Naive thymus-derived CD4-positive, alpha-beta T cell (primary cell): ENCODE results near the gene LRP5. TPM values are rescaled to one million over a fixed set of nuclear protein-coding genes. Genes with fewer than 3 reads are reported as not detected.
A peak's percentile ranks its signal among the peaks of the same experiment; 100 is the strongest.

Source experiments
- ATAC-seq: fragments of 150-1000 bp; cut with Tn5 transposase; 2 replicates; pipeline ENCODE4 v1.10.0; 2021; ENCODE audit warnings: mild to moderate bottlenecking, moderate library complexity
- CTCF ChIA-PET: fragments of 350-600 bp; sonication (Branson Sonifier 250); formaldehyde crosslinking; loops from one replicate; lab custom pipeline; 2021; ENCODE audit warnings: antibody characterized with exemption; lab: Charles Lee
- POLR2A ChIA-PET: fragments of 350-600 bp; sonication (Branson Sonifier 250); formaldehyde crosslinking; loops from one replicate; lab custom pipeline; 2021; ENCODE audit warnings: antibody characterized with exemption, inconsistent platforms; lab: Charles Lee
- DNase-seq, 9 donors: peaks; one replicate each; pipeline versions ENCODE4 v3.0.0 to v3.0.0-alpha.2; 2020 to 2022; ENCODE audit warnings: mixed read lengths in 1 of 9
- H3K27ac ChIP-seq: one replicate; pipeline ENCODE4 v1.7.0; 2013; ENCODE audit warnings: mild to moderate bottlenecking, low read depth, low read length, moderate library complexity
- H3K27me3 ChIP-seq, 2 donors: one replicate each; pipeline ENCODE4 v1.7.0; 2013; ENCODE audit warnings: low read length in 2 of 2, mild to moderate bottlenecking in 2 of 2, moderate library complexity in 2 of 2; ENCODE audit not compliant: control insufficient read depth in 2 of 2, insufficient read depth in 2 of 2
- H3K36me3 ChIP-seq, 3 experiments: 1 replicate in 2 of 3; 2 replicates in 1 of 3; pipeline ENCODE4 v1.7.0; 2013; ENCODE audit warnings: low read length in 3 of 3, mild to moderate bottlenecking in 3 of 3, moderate library complexity in 1 of 3; ENCODE audit not compliant: insufficient read depth in 3 of 3, control insufficient read depth in 2 of 3
- H3K4me1 ChIP-seq, 2 donors: one replicate each; pipeline ENCODE4 v1.7.0; 2013; ENCODE audit warnings: low read length in 2 of 2, mild to moderate bottlenecking in 2 of 2, moderate library complexity in 1 of 2; ENCODE audit not compliant: control insufficient read depth in 2 of 2, insufficient read depth in 2 of 2
- H3K4me3 ChIP-seq: 2 replicates; pipeline ENCODE4 v1.7.0; 2013; ENCODE audit warnings: mild to moderate bottlenecking, low read length
- H3K9me3 ChIP-seq, 3 experiments: 1 replicate in 2 of 3; 2 replicates in 1 of 3; pipeline ENCODE4 v1.7.0; 2013; ENCODE audit warnings: low read length in 3 of 3; ENCODE audit not compliant: control insufficient read depth in 2 of 3
- H3K27ac Mint-ChIP-seq, 9 donors: one replicate each; pipeline ENCODE4 v1.8.0; 2020 to 2022; ENCODE audit warnings: mixed read lengths in 9 of 9, mild to moderate bottlenecking in 8 of 9, moderate library complexity in 5 of 9, inconsistent platforms in 2 of 9
- H3K27me3 Mint-ChIP-seq, 5 donors: one replicate each; pipeline ENCODE4 v1.8.0; 2021 to 2022; ENCODE audit warnings: mixed read lengths in 5 of 5, mild to moderate bottlenecking in 1 of 5
- H3K36me3 Mint-ChIP-seq, 5 donors: one replicate each; pipeline ENCODE4 v1.8.0; 2020 to 2022; ENCODE audit warnings: mixed read lengths in 5 of 5, mild to moderate bottlenecking in 3 of 5, inconsistent platforms in 1 of 5
- H3K4me1 Mint-ChIP-seq, 7 donors: one replicate each; pipeline ENCODE4 v1.8.0; 2020 to 2022; ENCODE audit warnings: mixed read lengths in 7 of 7, mild to moderate bottlenecking in 3 of 7, inconsistent platforms in 1 of 7
- H3K4me3 Mint-ChIP-seq, 10 donors: one replicate each; pipeline ENCODE4 v1.8.0; 2020 to 2022; ENCODE audit warnings: mild to moderate bottlenecking in 10 of 10, mixed read lengths in 10 of 10, moderate library complexity in 6 of 10, inconsistent platforms in 2 of 10
- H3K9me3 Mint-ChIP-seq, 11 donors: one replicate each; pipeline ENCODE4 v1.8.0; 2020 to 2022; ENCODE audit warnings: mixed read lengths in 11 of 11, mild to moderate bottlenecking in 4 of 11, inconsistent platforms in 1 of 11, moderate library complexity in 1 of 11
- intact Hi-C, 2 donors: fragments of 100-400 bp; cut with micrococcal nuclease; formaldehyde crosslinking; loops; one replicate each; pipeline ENCODE4 v1.15.1; 2023
- polyA plus RNA-seq, 2 donors: library from polyadenylated mRNA; unstranded; fragments of 300-500 nt; fragmentation: Illumina TruSeq; gene quantifications; one replicate each; pipeline ENCODE4 v1.2.3, GENCODE V29; 2021
- total RNA-seq, 6 experiments: library from RNA in 5 of 6; stranded (reverse) in 5 of 6; gene quantifications; 1 replicate in 5 of 6; 2 replicates in 1 of 6; pipeline ENCODE4 v1.2.3 and lab custom pipeline; 2021 to 2026

Gene LRP5
- total and polyA plus RNA-seq, 7 experiments from 2014 or later, result 0.35 to 29.9 (median 2.2) TPM

- H3K36me3 Mint-ChIP-seq, result peaks cover 0 to 4% (median 0%) of the 10 kb centered on the region in 5 donors
- intact Hi-C loops, result no loop called here
- CTCF ChIA-PET, result no interaction called here
- H3K27ac ChIP-seq, result no peak overlapping the region
- ATAC-seq (no peak), DNase-seq (no peak)
- no peaks in the 10 kb centered on the region for H3K9me3 ChIP-seq
- no peaks in the 10 kb centered on the region for H3K4me1 ChIP-seq
- no peak overlapping the region for H3K4me3 Mint-ChIP-seq
- no peaks in the 10 kb centered on the region for H3K27me3 ChIP-seq
- POLR2A ChIA-PET, result no interaction called here
- no peak overlapping the region for H3K4me3 ChIP-seq
- H3K4me1 Mint-ChIP-seq, result peaks cover 0 to 15% (median 0%) of the 10 kb centered on the region in 7 donors
- H3K27me3 Mint-ChIP-seq, result peaks cover 0 to 4% (median 0%) of the 10 kb centered on the region in 5 donors
- no peaks in the 10 kb centered on the region for H3K9me3 Mint-ChIP-seq
- no peaks in the 10 kb centered on the region for H3K36me3 ChIP-seq
- peak overlapping the region in 1 of 9 donors; percentile 12 for H3K27ac Mint-ChIP-seq
These were observed 60.2 kb downstream of the LRP5 start for GRCh38 chr11:68372625-68373024.

- CTCF ChIA-PET, result no interaction called here
- Histone ChIP-seq H3K4me1 (no peaks in the 10 kb centered on the region), H3K27ac (no peak overlapping the region), H3K4me3 (no peak overlapping the region), H3K9me3 (no peaks in the 10 kb centered on the region), H3K27me3 (no peaks in the 10 kb centered on the region), H3K36me3 (no peaks in the 10 kb centered on the region)
- intact Hi-C loops, result no loop called here
- no peaks in the 10 kb centered on the region for H3K9me3 Mint-ChIP-seq
- peaks cover 0 to 15% (median 0%) of the 10 kb centered on the region in 7 donors for H3K4me1 Mint-ChIP-seq
- ATAC-seq (no peak), DNase-seq (no peak)
- H3K4me3 Mint-ChIP-seq, result no peak overlapping the region
- H3K36me3 Mint-ChIP-seq, result peaks cover 0 to 4% (median 0%) of the 10 kb centered on the region in 5 donors
- H3K27ac Mint-ChIP-seq, result no peak overlapping the region
- peaks cover 0 to 4% (median 0%) of the 10 kb centered on the region in 5 donors for H3K27me3 Mint-ChIP-seq
- POLR2A ChIA-PET, result no interaction called here
These were observed 60.9 kb downstream of the LRP5 start for GRCh38 chr11:68373189-68373814.

GRCh38 chr11:68373815-68374501, 61.6 kb downstream of the LRP5 start:
- no peak overlapping the region for H3K27ac ChIP-seq
- H3K27me3 Mint-ChIP-seq, result peaks cover 0 to 4% (median 0%) of the 10 kb centered on the region in 5 donors
- DNase-seq, result no peak
- POLR2A ChIA-PET, result interaction anchor here (1.0 kb wide), 1 partner anchor 43 kb away, joined by 3 read pairs; no protein-coding TSS in a partner anchor
- H3K36me3 ChIP-seq, result no peaks in the 10 kb centered on the region
- H3K4me3 ChIP-seq, result no peak overlapping the region
- peaks cover 0 to 4% (median 0%) of the 10 kb centered on the region in 5 donors for H3K36me3 Mint-ChIP-seq
- H3K4me3 Mint-ChIP-seq, result no peak overlapping the region
- CTCF ChIA-PET, result interaction anchor here (1.0 to 1.2 kb wide), 2 partner anchors 9 to 32 kb away, joined by 3 read pairs; no protein-coding TSS in a partner anchor
- no peaks in the 10 kb centered on the region for H3K9me3 Mint-ChIP-seq
- intact Hi-C loops, result no loop called here
- H3K27ac Mint-ChIP-seq, result peak overlapping the region in 1 of 9 donors; percentile 10
- ATAC-seq, result no peak
- H3K4me1 ChIP-seq, result no peaks in the 10 kb centered on the region
- no peaks in the 10 kb centered on the region for H3K9me3 ChIP-seq
- no peaks in the 10 kb centered on the region for H3K27me3 ChIP-seq
- peaks cover 0 to 12% (median 0%) of the 10 kb centered on the region in 7 donors for H3K4me1 Mint-ChIP-seq

- no peak overlapping the region for H3K4me3 ChIP-seq
- H3K9me3 ChIP-seq, result no peaks in the 10 kb centered on the region
- H3K27me3 Mint-ChIP-seq, result peaks cover 0 to 4% (median 0%) of the 10 kb centered on the region in 5 donors
- H3K36me3 Mint-ChIP-seq, result peaks cover 0 to 4% (median 0%) of the 10 kb centered on the region in 5 donors
- ATAC-seq (no peak), DNase-seq (no peak)
- H3K4me3 Mint-ChIP-seq, result peak overlapping the region in 1 of 10 donors; percentile 26
- CTCF ChIA-PET, result interaction anchor here (1.0 to 1.2 kb wide), 2 partner anchors 8 to 31 kb away, joined by 3 read pairs; no protein-coding TSS in a partner anchor
- peaks cover 0 to 15% (median 0%) of the 10 kb centered on the region in 7 donors for H3K4me1 Mint-ChIP-seq
- H3K27ac ChIP-seq, result no peak overlapping the region
- no peaks in the 10 kb centered on the region for H3K4me1 ChIP-seq
- intact Hi-C loops, result no loop called here
- H3K27me3 ChIP-seq, result no peaks in the 10 kb centered on the region
- POLR2A ChIA-PET, result interaction anchor here (1.0 kb wide), 1 partner anchor 43 kb away, joined by 3 read pairs; no protein-coding TSS in a partner anchor
- no peaks in the 10 kb centered on the region for H3K36me3 ChIP-seq
- no peaks in the 10 kb centered on the region for H3K9me3 Mint-ChIP-seq
- H3K27ac Mint-ChIP-seq, result peak overlapping the region in 1 of 9 donors; percentile 9
These were observed 62.1 kb downstream of the LRP5 start for GRCh38 chr11:68374531-68374930.

- ATAC-seq (no peak), DNase-seq (no peak)
- intact Hi-C loops, result no loop called here
- H3K9me3 Mint-ChIP-seq, result no peaks in the 10 kb centered on the region
- Histone ChIP-seq H3K4me1 (no peaks in the 10 kb centered on the region), H3K27me3 (no peaks in the 10 kb centered on the region), H3K36me3 (no peaks in the 10 kb centered on the region), H3K9me3 (no peaks in the 10 kb centered on the region), H3K4me3 (no peak overlapping the region), H3K27ac (no peak overlapping the region)
- H3K4me3 Mint-ChIP-seq, result no peak overlapping the region
- peaks cover 0 to 4% (median 0%) of the 10 kb centered on the region in 5 donors for H3K36me3 Mint-ChIP-seq
- peaks cover 0 to 10% (median 4%) of the 10 kb centered on the region in 5 donors for H3K27me3 Mint-ChIP-seq
- ChIA-PET POLR2A (no interaction called here), CTCF (interaction anchor here (1.0 kb wide), 1 partner anchor 8 kb away, joined by 3 read pairs; no protein-coding TSS in a partner anchor)
- peaks cover 0 to 23% (median 6%) of the 10 kb centered on the region in 7 donors for H3K4me1 Mint-ChIP-seq
- H3K27ac Mint-ChIP-seq, result no peak overlapping the region
These were observed 62.9 kb downstream of the LRP5 start for GRCh38 chr11:68375337-68375736.

- ChIA-PET POLR2A (no interaction called here), CTCF (interaction anchor here (1.0 kb wide), 1 partner anchor 8 kb away, joined by 3 read pairs; no protein-coding TSS in a partner anchor)
- Mint-ChIP-seq H3K27me3 (peaks cover 0 to 11% (median 8%) of the 10 kb centered on the region in 5 donors), H3K4me3 (no peak overlapping the region), H3K27ac (no peak overlapping the region), H3K4me1 (peaks cover 0 to 24% (median 10%) of the 10 kb centered on the region in 7 donors), H3K9me3 (no peaks in the 10 kb centered on the region), H3K36me3 (peaks cover 0 to 4% (median 0%) of the 10 kb centered on the region in 5 donors)
- no peaks in the 10 kb centered on the region for H3K4me1 ChIP-seq
- no peaks in the 10 kb centered on the region for H3K36me3 ChIP-seq
- H3K9me3 ChIP-seq, result no peaks in the 10 kb centered on the region
- H3K27me3 ChIP-seq, result no peaks in the 10 kb centered on the region
- no peak overlapping the region for H3K4me3 ChIP-seq
- DNase-seq (no peak), ATAC-seq (no peak)
- intact Hi-C loops, result no loop called here
- H3K27ac ChIP-seq, result no peak overlapping the region
These were observed 63.4 kb downstream of the LRP5 start for GRCh38 chr11:68375766-68376165.
